ENCODE data around the gene TBC1D4. TPM values are rescaled to one million over a fixed set of nuclear protein-coding genes. Genes with fewer than 3 reads are reported as not detected.

The TBC1D4 gene
- total and polyA plus RNA-seq, 9 of the 15 experiments (the other 6 are each of a cell fraction or from before 2014, with no cell fraction given): 2.8 to 12.3 (median 7.0) TPM

GRCh38 chr13:75481176-75482069, 546 bp downstream of the TBC1D4 start:
- FAIRE-seq: no peak
- peaks cover 45% of the 10 kb centered on the region for H3K79me2 ChIP-seq (ENCODE audit: control insufficient read depth, insufficient read depth, low read length)
- H3K27me3 ChIP-seq (ENCODE audit: control insufficient read depth in 2 of 2, insufficient read depth in 2 of 2, low read length in 2 of 2): no peaks in the 10 kb centered on the region
- ChIA-PET POLR2A (interaction anchor here (0.6 kb wide), 1 partner anchor 12 kb away, joined by 3 read pairs; no protein-coding TSS in a partner anchor), CTCF (ENCODE audit: low intra/inter-chr PET ratio) (interaction anchor here (0.7 kb wide), 1 partner anchor 108 kb away, joined by 3 read pairs; no protein-coding TSS in a partner anchor)
- no peaks in the 10 kb centered on the region for H3K36me3 ChIP-seq (ENCODE audit: control insufficient read depth, insufficient read depth, low read length)
- no peaks in the 10 kb centered on the region for H3K9me3 ChIP-seq (replicated peaks; ENCODE audit: control insufficient read depth, insufficient read depth, low read depth, low read length)
- H3K27ac ChIP-seq (ENCODE audit: extremely low read depth, low read depth, low read length): peak overlapping the region; percentile 55; the same call in 1 of the 3 replicates
- peak; percentile 54 for ATAC-seq
- intact Hi-C loops (cut with micrococcal nuclease) (loop anchor here (1.0 to 10.0 kb wide), 4 partner anchors 49 to 183 kb away; partner anchors contain the start of gene UCHL3), in situ Hi-C loops (cut with MboI) (no loop called here)
- no TSS peak for BruUV-seq (replicated peaks)
- H2AFZ ChIP-seq (ENCODE audit: low read depth, low read length): peak overlapping the region; percentile 72
- peaks cover 0 to 20% of the 10 kb centered on the region in 2 experiments; a peak in 3 of 5 replicates for H3K4me1 ChIP-seq (replicated peaks in 1 of 2; ENCODE audit: control insufficient read depth in 2 of 2, insufficient read depth in 2 of 2, low read length in 2 of 2)
- H4K20me1 ChIP-seq (replicated peaks; ENCODE audit: control insufficient read depth, insufficient read depth, low read length): no peaks in the 10 kb centered on the region
- H3K9me1 ChIP-seq (ENCODE audit: control insufficient read depth, insufficient read depth, low read length): no peaks in the 10 kb centered on the region
- 8% methylated on average over 27 of the region's 100 CpGs for WGBS (ENCODE audit: insufficient coverage, low coverage, missing lambda C conversion rate)
- peak; percentile 7 to 29 (median 10) for DNase-seq (ENCODE audit: extremely low read depth in 1 of 4, low spot score in 3 of 4)
- peak overlapping the region; percentile 67 for H3K4me3 ChIP-seq
- peak overlapping the region; percentile 38 to 90 for H3K9ac ChIP-seq (ENCODE audit: insufficient read depth in 1 of 2, low read depth in 2 of 2, low read length in 2 of 2)
- H3K4me2 ChIP-seq (ENCODE audit: insufficient read depth, low read length): peak overlapping the region; percentile 83; the same call in 1 of the 2 replicates
- TF ChIP-seq RBFOX2 (IDR thresholded peaks at IDR 0.05; ENCODE audit: low read depth, low read length): peak; percentile 63
- no peak for TF ChIP-seq NFYB (IDR thresholded peaks at IDR 0.05; ENCODE audit: extremely low read depth, insufficient read length)
- TF ChIP-seq NCOA6 (IDR thresholded peaks at IDR 0.05): no peak
- no peak for TF ChIP-seq CHD1 (IDR thresholded peaks at IDR 0.05; ENCODE audit: low read length)
- TF ChIP-seq RBBP5 (IDR thresholded peaks at IDR 0.05; ENCODE audit: borderline replicate concordance, insufficient read depth, low read length, poor library complexity, severe bottlenecking): no peak
- TF ChIP-seq, protein P1, sequence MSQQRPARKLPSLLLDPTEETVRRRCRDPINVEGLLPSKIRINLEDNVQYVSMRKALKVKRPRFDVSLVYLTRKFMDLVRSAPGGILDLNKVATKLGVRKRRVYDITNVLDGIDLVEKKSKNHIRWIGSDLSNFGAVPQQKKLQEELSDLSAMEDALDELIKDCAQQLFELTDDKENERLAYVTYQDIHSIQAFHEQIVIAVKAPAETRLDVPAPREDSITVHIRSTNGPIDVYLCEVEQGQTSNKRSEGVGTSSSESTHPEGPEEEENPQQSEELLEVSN (IDR thresholded peaks at IDR 0.05; ENCODE audit: borderline replicate concordance in 1 of 2, extremely low read depth in 1 of 2, insufficient read depth in 1 of 2, insufficient read length in 1 of 2, low read depth in 1 of 2, low read length in 1 of 2, poor library complexity in 1 of 2, severe bottlenecking in 1 of 2): peak in 1 of 2 experiments; percentile 22
- TF ChIP-seq TCF7L2 (IDR thresholded peaks at IDR 0.05; ENCODE audit: low read depth, low read length): no peak
- TF ChIP-seq LCOR (CRISPR knock-in tag; IDR thresholded peaks at IDR 0.05): no peak
- no peak for TF ChIP-seq ELK1 (CRISPR knock-in tag; IDR thresholded peaks at IDR 0.05)
- peak; percentile 26; the same call in 1 of the 2 replicates for TF ChIP-seq PHF8 (IDR thresholded peaks at IDR 0.05; ENCODE audit: borderline replicate concordance, low read length)
- TF ChIP-seq, protein P2, sequence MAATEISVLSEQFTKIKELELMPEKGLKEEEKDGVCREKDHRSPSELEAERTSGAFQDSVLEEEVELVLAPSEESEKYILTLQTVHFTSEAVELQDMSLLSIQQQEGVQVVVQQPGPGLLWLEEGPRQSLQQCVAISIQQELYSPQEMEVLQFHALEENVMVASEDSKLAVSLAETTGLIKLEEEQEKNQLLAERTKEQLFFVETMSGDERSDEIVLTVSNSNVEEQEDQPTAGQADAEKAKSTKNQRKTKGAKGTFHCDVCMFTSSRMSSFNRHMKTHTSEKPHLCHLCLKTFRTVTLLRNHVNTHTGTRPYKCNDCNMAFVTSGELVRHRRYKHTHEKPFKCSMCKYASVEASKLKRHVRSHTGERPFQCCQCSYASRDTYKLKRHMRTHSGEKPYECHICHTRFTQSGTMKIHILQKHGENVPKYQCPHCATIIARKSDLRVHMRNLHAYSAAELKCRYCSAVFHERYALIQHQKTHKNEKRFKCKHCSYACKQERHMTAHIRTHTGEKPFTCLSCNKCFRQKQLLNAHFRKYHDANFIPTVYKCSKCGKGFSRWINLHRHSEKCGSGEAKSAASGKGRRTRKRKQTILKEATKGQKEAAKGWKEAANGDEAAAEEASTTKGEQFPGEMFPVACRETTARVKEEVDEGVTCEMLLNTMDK (IDR thresholded peaks at IDR 0.05; ENCODE audit: borderline replicate concordance, insufficient read depth, low read depth, low read length, poor library complexity, severe bottlenecking): no peak

Measured in K562 (cell line).